H1 (cell line): Measurements from ENCODE around the gene NSL1. TPM values are rescaled to one million over a fixed set of nuclear protein-coding genes. Genes with fewer than 3 reads are reported as not detected.

Source experiments
- CTCF ChIA-PET: fragments of 300-600 bp; sonication (Branson Sonifier 250); formaldehyde crosslinking; loops from one replicate; lab custom pipeline; 2021; ENCODE audit not compliant: partially characterized antibody; lab: Charles Lee
- POLR2A ChIA-PET: fragments of 300-600 bp; sonication (Branson Sonifier 250); formaldehyde crosslinking; loops from one replicate; lab custom pipeline; 2021; ENCODE audit warnings: inconsistent platforms; ENCODE audit not compliant: partially characterized antibody; lab: Charles Lee
- DNase-seq, 2 experiments: peaks; one replicate each; pipeline versions ENCODE4 v3.0.0 to v3.0.0-alpha.2; 2010 to 2022; ENCODE audit warnings: low spot score in 2 of 2, low read depth in 1 of 2, mixed read lengths in 1 of 2
- FAIRE-seq: peaks from 2 replicates; lab custom pipeline; 2011; peaks lifted over from hg19 to GRCh38; lab: Jason Lieb, UNC
- H2AFZ ChIP-seq: 2 replicates; pipeline ENCODE4 v1.8.1; 2012; ENCODE audit warnings: low read length, inconsistent platforms
- H2AK5ac ChIP-seq: 2 replicates; pipeline ENCODE4 v1.6.1; 2013; ENCODE audit warnings: low read depth, low read length
- H2BK120ac ChIP-seq: replicated peaks from 2 replicates; pipeline ENCODE3; 2013; ENCODE audit warnings: low read depth, low read length, inconsistent platforms
- H2BK12ac ChIP-seq: 2 replicates; pipeline ENCODE4 v1.6.1; 2013; ENCODE audit warnings: low read depth, low read length
- H2BK15ac ChIP-seq: 2 replicates; pipeline ENCODE4 v1.6.1; 2013; ENCODE audit warnings: low read length
- H2BK20ac ChIP-seq: 2 replicates; pipeline ENCODE4 v1.6.1; 2013; ENCODE audit warnings: low read length
- H2BK5ac ChIP-seq: 2 replicates; pipeline ENCODE4 v1.6.1; 2013; ENCODE audit warnings: low read depth, low read length
- H3K14ac ChIP-seq: 2 replicates; pipeline ENCODE4 v1.6.1; 2013; ENCODE audit warnings: inconsistent platforms; ENCODE audit not compliant: insufficient read length
- H3K18ac ChIP-seq: 2 replicates; pipeline ENCODE4 v1.6.1; 2013; ENCODE audit warnings: low read length; ENCODE audit errors: extremely low read depth
- H3K23ac ChIP-seq: 2 replicates; pipeline ENCODE4 v1.6.1; 2013; ENCODE audit warnings: inconsistent platforms; ENCODE audit not compliant: insufficient read length
- H3K23me2 ChIP-seq: 2 replicates; pipeline ENCODE4 v1.6.1; 2013; ENCODE audit warnings: low read depth, low read length
- H3K27ac ChIP-seq: 2 replicates; pipeline ENCODE4 v1.6.1; 2011; ENCODE audit warnings: low read depth, low read length, inconsistent platforms
- H3K27me3 ChIP-seq, 4 experiments: replicated peaks in 1 of 4; 1 replicate in 1 of 4; 2 replicates in 3 of 4; pipeline versions ENCODE4 v1.6.1 to v1.8.1; 2011 to 2013; ENCODE audit warnings: low read length in 3 of 4, mild to moderate bottlenecking in 3 of 4, inconsistent platforms in 2 of 4, mixed read lengths in 2 of 4, moderate library complexity in 1 of 4; ENCODE audit not compliant: control insufficient read depth in 3 of 4, insufficient read depth in 3 of 4; ENCODE audit errors: extremely low read depth in 1 of 4
- H3K36me3 ChIP-seq, 4 experiments: 2 replicates each; pipeline versions ENCODE4 v1.6.1 to v1.8.1; 2011 to 2013; ENCODE audit warnings: mild to moderate bottlenecking in 4 of 4, low read length in 3 of 4, moderate library complexity in 2 of 4, control low read depth in 1 of 4, inconsistent platforms in 1 of 4; ENCODE audit not compliant: insufficient read depth in 4 of 4, control insufficient read depth in 2 of 4
- H3K4ac ChIP-seq: replicated peaks from 2 replicates; pipeline ENCODE3; 2013; ENCODE audit warnings: low read length, low read depth, mixed read lengths, inconsistent platforms; ENCODE audit not compliant: insufficient read length
- H3K4me1 ChIP-seq, 4 experiments: replicated peaks in 1 of 4; 1 replicate in 1 of 4; 2 replicates in 3 of 4; pipeline versions ENCODE4 v1.6.1 to v1.8.1; 2011 to 2013; ENCODE audit warnings: low read length in 3 of 4, inconsistent platforms in 2 of 4, mixed read lengths in 1 of 4; ENCODE audit not compliant: insufficient read depth in 4 of 4, control insufficient read depth in 3 of 4
- H3K4me2 ChIP-seq, 2 experiments: 2 replicates each; pipeline versions ENCODE4 v1.6.1 to v1.8.1; 2011 to 2013; ENCODE audit warnings: low read depth in 2 of 2, low read length in 2 of 2, control low read depth in 1 of 2, inconsistent platforms in 1 of 2, mild to moderate bottlenecking in 1 of 2; ENCODE audit not compliant: insufficient read depth in 1 of 2
- H3K4me3 ChIP-seq, 4 experiments: fragments of 200-600, 300-600 bp in 1 of 4; sonication (generic), shearing (Covaris generic), sonication (Bioruptor Twin) in 1 of 4; 2 replicates each; pipeline versions ENCODE4 v1.5.1 to v1.8.1; 2011 to 2016; ENCODE audit warnings: low read length in 4 of 4, low read depth in 3 of 4, control low read depth in 2 of 4, inconsistent platforms in 2 of 4, mild to moderate bottlenecking in 2 of 4, mixed read lengths in 1 of 4, moderate library complexity in 1 of 4; ENCODE audit not compliant: insufficient read depth in 2 of 4; ENCODE audit errors: extremely low read depth in 1 of 4
- H3K56ac ChIP-seq: replicated peaks from 2 replicates; pipeline ENCODE3; 2013; ENCODE audit warnings: low read depth, mild to moderate bottlenecking, mixed read lengths, low read length, inconsistent platforms; ENCODE audit not compliant: insufficient read length
- H3K79me1 ChIP-seq: 2 replicates; pipeline ENCODE4 v1.6.1; 2013; ENCODE audit warnings: low read depth, low read length, control low read depth
- H3K79me2 ChIP-seq, 2 experiments: 2 replicates each; pipeline versions ENCODE4 v1.6.1 to v1.8.1; 2012 to 2013; ENCODE audit warnings: low read length in 2 of 2, mild to moderate bottlenecking in 2 of 2, inconsistent platforms in 1 of 2; ENCODE audit not compliant: insufficient read depth in 2 of 2, control insufficient read depth in 1 of 2
- H3K9ac ChIP-seq, 4 experiments: replicated peaks in 1 of 4; 1 replicate in 1 of 4; 2 replicates in 3 of 4; pipeline versions ENCODE4 v1.6.1 to v1.8.1; 2011 to 2013; ENCODE audit warnings: low read depth in 3 of 4, low read length in 3 of 4, control low read depth in 2 of 4, mild to moderate bottlenecking in 2 of 4, moderate library complexity in 2 of 4, inconsistent platforms in 1 of 4; ENCODE audit errors: extremely low read depth in 1 of 4
- H3K9me3 ChIP-seq, 2 experiments: 2 replicates each; pipeline versions ENCODE4 v1.6.1 to v1.8.1; 2012 to 2013; ENCODE audit warnings: mild to moderate bottlenecking in 2 of 2, moderate library complexity in 2 of 2, control low read depth in 1 of 2, inconsistent platforms in 1 of 2, low read depth in 1 of 2, low read length in 1 of 2, mixed read lengths in 1 of 2; ENCODE audit not compliant: insufficient read depth in 2 of 2
- H4K20me1 ChIP-seq, 2 experiments: replicated peaks in 1 of 2; 2 replicates each; pipeline versions ENCODE3 to v1.8.1; 2011 to 2013; ENCODE audit warnings: inconsistent platforms in 2 of 2, low read length in 2 of 2, mild to moderate bottlenecking in 1 of 2; ENCODE audit not compliant: insufficient read depth in 2 of 2, control insufficient read depth in 1 of 2
- H4K5ac ChIP-seq: 2 replicates; pipeline ENCODE4 v1.6.1; 2013; ENCODE audit warnings: low read length, low read depth, mixed read lengths, inconsistent platforms; ENCODE audit not compliant: insufficient read length
- H4K8ac ChIP-seq: 2 replicates; pipeline ENCODE4 v1.8.0; 2013; ENCODE audit warnings: mild to moderate bottlenecking, moderate library complexity, low read length, inconsistent platforms; ENCODE audit not compliant: insufficient read depth; ENCODE audit errors: extremely low read depth
- H4K91ac ChIP-seq: replicated peaks from 2 replicates; pipeline ENCODE3; 2013; ENCODE audit warnings: low read length, mixed read lengths, inconsistent platforms; ENCODE audit not compliant: insufficient read length
- CBX8 ChIP-seq: fragments of 300-800, 300-1000 bp; sonication (generic); IDR thresholded peaks from 2 replicates; pipeline ENCODE4 v1.7.1; 2016; ENCODE audit warnings: low read depth, low read length, borderline replicate concordance
- CTBP2 ChIP-seq: IDR thresholded peaks from 2 replicates; pipeline ENCODE4 v1.7.0; 2011; ENCODE audit warnings: borderline replicate concordance, mild to moderate bottlenecking, moderate library complexity, mixed read lengths, low read length; ENCODE audit not compliant: insufficient read depth, insufficient read length
- CTCF ChIP-seq, 3 experiments: IDR thresholded peaks; 1 replicate in 2 of 3; 2 replicates in 1 of 3; pipeline versions ENCODE4 v1.5.1 to v1.6.1; 2011; ENCODE audit warnings: low read length in 3 of 3, mild to moderate bottlenecking in 3 of 3, inconsistent platforms in 2 of 3, low read depth in 1 of 3, moderate library complexity in 1 of 3; ENCODE audit not compliant: insufficient read depth in 1 of 3; ENCODE audit errors: control extremely low read depth in 1 of 3
- MAX ChIP-seq: IDR thresholded peaks from 2 replicates; pipeline ENCODE4 v1.6.1; 2012; ENCODE audit warnings: inconsistent platforms
- POLR2A ChIP-seq, 2 experiments: IDR thresholded peaks; 1 replicate in 1 of 2; 2 replicates in 1 of 2; pipeline ENCODE4 v1.6.1; 2011; ENCODE audit warnings: low read depth in 2 of 2, low read length in 2 of 2, mild to moderate bottlenecking in 2 of 2; ENCODE audit errors: control extremely low read depth in 1 of 2
- RXRA ChIP-seq: IDR thresholded peaks from 2 replicates; pipeline ENCODE4 v1.6.1; 2011; ENCODE audit warnings: low read depth, mild to moderate bottlenecking, low read length, moderate library complexity; ENCODE audit not compliant: insufficient read depth
- TAF7 ChIP-seq: optimal IDR thresholded peaks from 2 replicates; pipeline ENCODE3; 2011; ENCODE audit warnings: low read depth, mild to moderate bottlenecking, inconsistent platforms, low read length, moderate library complexity, borderline replicate concordance
- ZNF274 ChIP-seq: IDR thresholded peaks from 2 replicates; pipeline ENCODE4 v1.7.0; 2012; ENCODE audit warnings: low read length, borderline replicate concordance; ENCODE audit errors: extremely low read depth
- polyA plus RNA-seq, 7 experiments: library from polyadenylated mRNA; depleted of rRNA in 3 of 7; stranded (reverse) in 5 of 7; unstranded in 2 of 7; fragments of >200 nt in 5 of 7; fragments of 200-250 nt in 2 of 7; gene quantifications; 1 replicate in 5 of 7; 2 replicates in 1 of 7; 4 replicates in 1 of 7; pipeline versions ENCODE4 v1.2.1 to v1.2.3, GENCODE V29; 2011 to 2013; ENCODE audit warnings: missing spikeins in 2 of 7, mixed read lengths in 2 of 7
- total RNA-seq: library from RNA; stranded (reverse); fragmentation: NEBNext Ultra II Directional; extraction: Animal tissue kit (Norgen Biotek cat#: 25700); gene quantifications from 2 replicates; pipeline ENCODE4 v1.2.1, GENCODE V29; 2021

NSL1 gene
- total and polyA plus RNA-seq, 2 of the 8 experiments (the other 6 are each of a cell fraction or from before 2014, with no cell fraction given), result 25.4 to 51.7 TPM

GRCh38 chr1:212775241-212775640 lies 16.3 kb downstream of the NSL1 start:
- Histone ChIP-seq H3K56ac (no peak overlapping the region), H3K4ac (no peak overlapping the region), H3K79me2 (peaks cover 0 to 21% of the 10 kb centered on the region in 2 experiments; a peak in 2 of 4 replicates), H4K20me1 (no peaks in the 10 kb centered on the region), H3K4me3 (no peak overlapping the region), H4K91ac (no peak overlapping the region), H4K5ac (no peak overlapping the region), H4K8ac (no peak overlapping the region), H2BK5ac (no peak overlapping the region), H3K27ac (no peak overlapping the region), H2BK20ac (no peak overlapping the region), H3K9me3 (peaks cover 0 to 5% of the 10 kb centered on the region in 2 experiments; a peak in 1 of 4 replicates), H3K79me1 (peaks cover 2% of the 10 kb centered on the region; the same call in 1 of the 2 replicates), H3K23ac (no peak overlapping the region), H2AFZ (no peak overlapping the region), H3K27me3 (no peaks in the 10 kb centered on the region), H2BK120ac (no peak overlapping the region), H3K23me2 (no peaks in the 10 kb centered on the region), H2AK5ac (no peak overlapping the region), H3K4me1 (no peaks in the 10 kb centered on the region), H2BK15ac (no peak overlapping the region), H3K4me2 (no peak overlapping the region), H3K18ac (no peak overlapping the region), H3K36me3 (peaks cover 0 to 12% (median 6%) of the 10 kb centered on the region in 4 experiments; a peak in 4 of 8 replicates), H3K9ac (no peak overlapping the region), H2BK12ac (no peak overlapping the region), H3K14ac (no peak overlapping the region)
- FAIRE-seq, result no peak
- POLR2A ChIA-PET, result interaction anchor here (2.5 kb wide), 1 partner anchor 16 kb away, joined by 6 read pairs; the partner anchor contains the start of genes NSL1 and TATDN3
- no peak for DNase-seq
- CTCF ChIA-PET, result no interaction called here
- TF ChIP-seq CBX8 (no peak), RXRA (no peak), MAX (no peak), POLR2A (IDR thresholded peaks at IDR 0.05; ENCODE audit: control extremely low read depth in 1 of 2, low read depth in 2 of 2, low read length in 2 of 2) (no peak), CTCF (IDR thresholded peaks at IDR 0.05; ENCODE audit: control extremely low read depth in 1 of 3, insufficient read depth in 1 of 3, low read depth in 1 of 3, low read length in 3 of 3) (no peak), CTBP2 (no peak), ZNF274 (no peak), TAF7 (no peak)
